H9 (cell line): Measurements from ENCODE around the gene TRMT44. TPM values are rescaled to one million over a fixed set of nuclear protein-coding genes. Genes with fewer than 3 reads are reported as not detected.

Source experiments
- DNase-seq: peaks from one replicate; pipeline ENCODE4 v3.0.0-alpha.2; 2017
- H2AFZ ChIP-seq: one replicate; pipeline ENCODE4 v1.6.1; 2013; ENCODE audit warnings: mild to moderate bottlenecking, low read length, control low read depth, moderate library complexity
- H2AK5ac ChIP-seq: 2 replicates; pipeline ENCODE4 v1.6.1; 2013; ENCODE audit warnings: low read length, control low read depth, mixed read lengths; ENCODE audit not compliant: insufficient read length
- H2BK120ac ChIP-seq: one replicate; pipeline ENCODE4 v1.6.1; 2013; ENCODE audit warnings: low read depth, mild to moderate bottlenecking, low read length, control low read depth, inconsistent platforms; ENCODE audit not compliant: poor library complexity, severe bottlenecking
- H2BK12ac ChIP-seq: 2 replicates; pipeline ENCODE4 v1.6.1; 2013; ENCODE audit warnings: low read length, control low read depth, mixed read lengths, low read depth; ENCODE audit not compliant: insufficient read length
- H2BK15ac ChIP-seq: 2 replicates; pipeline ENCODE4 v1.6.1; 2013; ENCODE audit warnings: low read depth, low read length, control low read depth
- H2BK20ac ChIP-seq: one replicate; pipeline ENCODE4 v1.6.1; 2013; ENCODE audit warnings: low read depth, mild to moderate bottlenecking, low read length, control low read depth, inconsistent platforms; ENCODE audit not compliant: poor library complexity, severe bottlenecking
- H2BK5ac ChIP-seq: 2 replicates; pipeline ENCODE4 v1.6.1; 2013; ENCODE audit warnings: low read length, control low read depth, mixed read lengths; ENCODE audit not compliant: insufficient read length
- H3K14ac ChIP-seq: 2 replicates; pipeline ENCODE4 v1.6.1; 2013; ENCODE audit warnings: low read length, control low read depth; ENCODE audit not compliant: insufficient read depth
- H3K18ac ChIP-seq: 2 replicates; pipeline ENCODE4 v1.6.1; 2013; ENCODE audit warnings: low read depth, mild to moderate bottlenecking, mixed read lengths, low read length, control low read depth; ENCODE audit not compliant: insufficient read length
- H3K23ac ChIP-seq: 2 replicates; pipeline ENCODE4 v1.6.1; 2013; ENCODE audit warnings: low read length, control low read depth, mixed read lengths, low read depth; ENCODE audit not compliant: insufficient read length
- H3K23me2 ChIP-seq: 2 replicates; pipeline ENCODE4 v1.6.1; 2013; ENCODE audit warnings: low read depth, mild to moderate bottlenecking, mixed read lengths, low read length, control low read depth; ENCODE audit not compliant: insufficient read length, poor library complexity, severe bottlenecking
- H3K27ac ChIP-seq: 2 replicates; pipeline ENCODE4 v1.5.1; 2013; ENCODE audit warnings: low read length, control low read depth, mixed read lengths, low read depth; ENCODE audit not compliant: insufficient read length
- H3K27me3 ChIP-seq: 2 replicates; pipeline ENCODE4 v1.6.1; 2013; ENCODE audit warnings: low read length, control low read depth, inconsistent platforms; ENCODE audit not compliant: insufficient read depth
- H3K4ac ChIP-seq: 2 replicates; pipeline ENCODE4 v1.6.1; 2013; ENCODE audit warnings: low read depth, mild to moderate bottlenecking, control low read depth, inconsistent platforms, low read length, moderate library complexity
- H3K4me1 ChIP-seq: 2 replicates; pipeline ENCODE4 v1.6.1; 2013; ENCODE audit warnings: low read length, control low read depth, inconsistent platforms; ENCODE audit not compliant: insufficient read depth
- H3K4me2 ChIP-seq: 2 replicates; pipeline ENCODE4 v1.6.1; 2013; ENCODE audit warnings: low read length, control low read depth, mixed read lengths; ENCODE audit not compliant: insufficient read length, insufficient read depth
- H3K56ac ChIP-seq: 2 replicates; pipeline ENCODE4 v1.6.1; 2013; ENCODE audit warnings: low read depth, mild to moderate bottlenecking, mixed read lengths, low read length, control low read depth; ENCODE audit not compliant: insufficient read length
- H3K79me1 ChIP-seq: 2 replicates; pipeline ENCODE4 v1.6.1; 2013; ENCODE audit warnings: low read depth, mild to moderate bottlenecking, moderate library complexity, low read length, control low read depth, inconsistent platforms; ENCODE audit not compliant: insufficient read depth, poor library complexity, severe bottlenecking
- H3K79me2 ChIP-seq: 2 replicates; pipeline ENCODE4 v1.6.1; 2013; ENCODE audit warnings: low read length, control low read depth, inconsistent platforms; ENCODE audit not compliant: insufficient read depth
- H3K9ac ChIP-seq: 2 replicates; pipeline ENCODE4 v1.6.1; 2013; ENCODE audit warnings: low read length, control low read depth, mixed read lengths; ENCODE audit not compliant: insufficient read length; ENCODE audit errors: extremely low read depth
- H3K9me3 ChIP-seq: one replicate; pipeline ENCODE4 v1.6.1; 2013; ENCODE audit warnings: low read depth, low read length, inconsistent platforms; ENCODE audit not compliant: control insufficient read depth
- H3T11ph ChIP-seq: one replicate; pipeline ENCODE4 v1.6.1; 2013; ENCODE audit warnings: mild to moderate bottlenecking, low read length, control low read depth, inconsistent platforms
- H4K20me1 ChIP-seq: one replicate; pipeline ENCODE4 v1.6.1; 2013; ENCODE audit not compliant: control insufficient read depth, insufficient read length, insufficient read depth
- H4K5ac ChIP-seq: 2 replicates; pipeline ENCODE4 v1.6.1; 2013; ENCODE audit warnings: low read depth, mild to moderate bottlenecking, mixed read lengths, low read length, control low read depth; ENCODE audit not compliant: insufficient read length
- H4K8ac ChIP-seq: replicated peaks from 2 replicates; pipeline ENCODE4 v1.6.1; 2013; ENCODE audit warnings: low read length, control low read depth, mixed read lengths, low read depth; ENCODE audit not compliant: insufficient read length
- H4K91ac ChIP-seq: 2 replicates; pipeline ENCODE4 v1.6.1; 2013; ENCODE audit warnings: low read depth, mild to moderate bottlenecking, moderate library complexity, mixed read lengths, low read length, control low read depth; ENCODE audit not compliant: insufficient read length
- H3K27ac Mint-ChIP-seq, 3 experiments: 2 replicates in 2 of 3; 3 replicates in 1 of 3; pipeline ENCODE4 v1.8.0; 2020 to 2021; ENCODE audit warnings: mixed read lengths in 3 of 3, mild to moderate bottlenecking in 1 of 3, moderate library complexity in 1 of 3
- H3K27me3 Mint-ChIP-seq: 2 replicates; pipeline ENCODE4 v1.8.0; 2021; ENCODE audit warnings: low read depth, mild to moderate bottlenecking, moderate library complexity, mixed read lengths
- H3K36me3 Mint-ChIP-seq, 3 experiments: 2 replicates in 2 of 3; 3 replicates in 1 of 3; pipeline ENCODE4 v1.8.0; 2020 to 2021; ENCODE audit warnings: low read depth in 3 of 3, mixed read lengths in 3 of 3; ENCODE audit not compliant: insufficient read depth in 1 of 3
- H3K4me1 Mint-ChIP-seq, 2 experiments: 2 replicates each; pipeline ENCODE4 v1.8.0; 2020; ENCODE audit warnings: mixed read lengths in 2 of 2
- H3K4me3 Mint-ChIP-seq, 2 experiments: 2 replicates in 1 of 2; 3 replicates in 1 of 2; pipeline ENCODE4 v1.8.0; 2020 to 2021; ENCODE audit warnings: mild to moderate bottlenecking in 2 of 2, mixed read lengths in 2 of 2, moderate library complexity in 1 of 2
- H3K9me3 Mint-ChIP-seq, 2 experiments: 2 replicates in 1 of 2; 3 replicates in 1 of 2; pipeline ENCODE4 v1.8.0; 2020; ENCODE audit warnings: mild to moderate bottlenecking in 2 of 2, mixed read lengths in 2 of 2, moderate library complexity in 1 of 2
- WGBS: extraction: QIAGEN DNeasy Blood & Tissue Kit; methylation state at CpG from one replicate; pipeline ENCODE4 v1.1.7; 2013; ENCODE audit warnings: missing lambda C conversion rate, low lambda C conversion rate, mixed read lengths; ENCODE audit not compliant: insufficient read length; ENCODE audit errors: extremely low coverage; 5-methylcytosine and 5-hydroxymethylcytosine counted together
- total RNA-seq: library from RNA; stranded (reverse); gene quantifications from 2 replicates; pipeline ENCODE4 v1.2.1, GENCODE V29; 2021
- TF ChIP-seq, protein P1 (sequence below): fragments of 200-600 bp; sonication (generic); conservative IDR thresholded peaks from 3 replicates; pipeline ENCODE4 v1.8.0; 2021; ENCODE audit warnings: antibody characterized with exemption, mild to moderate bottlenecking

TRMT44 gene
- total RNA-seq, 1 experiment from 2014 or later: 22.8 TPM

DNA sequence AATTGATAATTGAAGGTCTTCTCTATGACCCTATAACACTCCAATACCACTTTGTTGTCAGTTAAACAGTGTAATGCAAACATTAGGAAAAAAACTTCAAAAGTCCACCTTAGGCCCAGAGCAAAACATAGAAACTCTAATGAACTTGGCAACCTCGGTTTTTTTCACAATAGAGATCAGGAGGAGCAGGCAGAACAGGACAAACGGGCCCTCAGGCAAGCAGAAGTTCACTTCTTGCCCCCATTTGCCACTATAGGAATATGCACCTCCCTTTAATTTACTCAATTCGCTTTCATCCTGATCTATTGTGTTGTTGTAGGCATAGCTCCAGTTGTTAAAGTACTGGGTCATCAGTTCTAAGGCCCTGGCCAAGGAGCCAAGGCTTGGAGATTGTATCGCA is 18.2 kb upstream of the TRMT44 start:
- H3K27me3 Mint-ChIP-seq: peaks cover 4% of the 10 kb centered on the region
- no peaks in the 10 kb centered on the region; a peak in 1 of 7 replicates for H3K36me3 Mint-ChIP-seq
- no peak overlapping the region for H3K27ac Mint-ChIP-seq

More for the DNA sequence above, 18.2 kb upstream of the TRMT44 start:
- H2BK15ac ChIP-seq: no peak overlapping the region
- H4K8ac ChIP-seq: no peak overlapping the region
- no peak overlapping the region for H2BK120ac ChIP-seq
- H3K27me3 ChIP-seq: no peaks in the 10 kb centered on the region
- no peak for DNase-seq
- H3K56ac ChIP-seq: no peak overlapping the region
- H3K27ac ChIP-seq: no peak overlapping the region
- no peaks in the 10 kb centered on the region for H3K79me1 ChIP-seq
- H3K9ac ChIP-seq: no peak overlapping the region
- no peak overlapping the region for H3K4me3 Mint-ChIP-seq
- no peaks in the 10 kb centered on the region for H3K9me3 ChIP-seq
- no peak overlapping the region for H3K4ac ChIP-seq
- H2BK20ac ChIP-seq: no peak overlapping the region
- no peaks in the 10 kb centered on the region for H3K79me2 ChIP-seq
- H3K23ac ChIP-seq: no peak overlapping the region
- no peaks in the 10 kb centered on the region for H4K20me1 ChIP-seq
- H3K4me1 Mint-ChIP-seq: peaks cover 2 to 4% of the 10 kb centered on the region in 2 experiments
- H3K4me2 ChIP-seq: no peak overlapping the region
- no peak overlapping the region for H2AK5ac ChIP-seq
- no peaks in the 10 kb centered on the region for H3K9me3 Mint-ChIP-seq
- no peak overlapping the region for H4K91ac ChIP-seq
- TF ChIP-seq, protein P1, sequence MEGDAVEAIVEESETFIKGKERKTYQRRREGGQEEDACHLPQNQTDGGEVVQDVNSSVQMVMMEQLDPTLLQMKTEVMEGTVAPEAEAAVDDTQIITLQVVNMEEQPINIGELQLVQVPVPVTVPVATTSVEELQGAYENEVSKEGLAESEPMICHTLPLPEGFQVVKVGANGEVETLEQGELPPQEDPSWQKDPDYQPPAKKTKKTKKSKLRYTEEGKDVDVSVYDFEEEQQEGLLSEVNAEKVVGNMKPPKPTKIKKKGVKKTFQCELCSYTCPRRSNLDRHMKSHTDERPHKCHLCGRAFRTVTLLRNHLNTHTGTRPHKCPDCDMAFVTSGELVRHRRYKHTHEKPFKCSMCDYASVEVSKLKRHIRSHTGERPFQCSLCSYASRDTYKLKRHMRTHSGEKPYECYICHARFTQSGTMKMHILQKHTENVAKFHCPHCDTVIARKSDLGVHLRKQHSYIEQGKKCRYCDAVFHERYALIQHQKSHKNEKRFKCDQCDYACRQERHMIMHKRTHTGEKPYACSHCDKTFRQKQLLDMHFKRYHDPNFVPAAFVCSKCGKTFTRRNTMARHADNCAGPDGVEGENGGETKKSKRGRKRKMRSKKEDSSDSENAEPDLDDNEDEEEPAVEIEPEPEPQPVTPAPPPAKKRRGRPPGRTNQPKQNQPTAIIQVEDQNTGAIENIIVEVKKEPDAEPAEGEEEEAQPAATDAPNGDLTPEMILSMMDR: no peak
- H3K18ac ChIP-seq: no peak overlapping the region
- H2AFZ ChIP-seq: no peak overlapping the region
- H3K23me2 ChIP-seq: no peaks in the 10 kb centered on the region
- H3T11ph ChIP-seq: no peak overlapping the region
- H4K5ac ChIP-seq: no peak overlapping the region
- no peaks in the 10 kb centered on the region for H3K4me1 ChIP-seq
- no peak overlapping the region for H2BK12ac ChIP-seq
- H3K14ac ChIP-seq: no peak overlapping the region
- H2BK5ac ChIP-seq: no peak overlapping the region
- no CpG with 5 or more reads among the region's 4 CpGs for WGBS
